HG03354 (cell line): ENCODE results near the gene SHLD1.

Experiments
- ATAC-seq: cut with Tn5 transposase; IDR thresholded peaks from one replicate; pipeline ENCODE4 v1.9.1; 2021; ENCODE audit warnings: mild to moderate bottlenecking; ENCODE audit not compliant: unreplicated experiment, poor library complexity, severe bottlenecking

The SHLD1 gene

DNA sequence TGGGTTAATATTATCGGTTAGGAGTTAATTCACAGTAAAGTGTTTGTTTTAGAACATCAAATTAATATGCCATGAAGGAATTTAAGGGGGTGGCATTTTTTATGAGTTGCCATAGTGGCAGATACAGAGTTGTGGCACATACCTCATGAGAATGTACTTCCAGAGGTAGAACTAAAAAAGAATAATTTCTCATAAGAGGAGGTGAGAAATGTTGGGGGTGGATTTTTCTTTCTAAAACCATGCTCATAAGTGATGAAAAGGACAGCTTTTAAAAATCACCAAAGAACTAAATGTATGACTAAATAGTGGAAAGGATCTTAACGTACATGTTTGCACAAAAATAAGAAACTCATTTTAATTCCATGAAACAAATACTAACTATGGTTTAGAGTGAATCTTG lies 58.7 kb downstream of the SHLD1 start:
- no peak for ATAC-seq

DNA sequence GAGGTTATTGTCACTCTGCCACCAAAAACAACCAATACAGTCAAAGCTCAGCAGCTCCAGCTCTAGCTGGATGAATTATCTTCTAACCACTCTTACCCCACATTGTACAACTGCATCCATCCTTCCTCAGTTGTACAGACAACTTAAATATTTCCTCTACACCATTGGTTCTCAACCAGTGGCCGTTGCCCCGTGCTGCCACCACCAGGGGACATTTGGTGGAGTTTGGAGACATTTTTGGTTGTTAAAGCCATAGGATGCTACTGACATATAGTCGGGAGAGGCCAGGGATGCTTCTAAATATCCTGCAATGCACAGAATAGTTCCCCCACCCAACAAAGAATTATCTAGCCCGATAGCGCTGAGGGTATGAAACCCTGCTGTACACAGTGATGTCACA lies 59.3 kb downstream of the SHLD1 start:
- ATAC-seq: no peak

DNA sequence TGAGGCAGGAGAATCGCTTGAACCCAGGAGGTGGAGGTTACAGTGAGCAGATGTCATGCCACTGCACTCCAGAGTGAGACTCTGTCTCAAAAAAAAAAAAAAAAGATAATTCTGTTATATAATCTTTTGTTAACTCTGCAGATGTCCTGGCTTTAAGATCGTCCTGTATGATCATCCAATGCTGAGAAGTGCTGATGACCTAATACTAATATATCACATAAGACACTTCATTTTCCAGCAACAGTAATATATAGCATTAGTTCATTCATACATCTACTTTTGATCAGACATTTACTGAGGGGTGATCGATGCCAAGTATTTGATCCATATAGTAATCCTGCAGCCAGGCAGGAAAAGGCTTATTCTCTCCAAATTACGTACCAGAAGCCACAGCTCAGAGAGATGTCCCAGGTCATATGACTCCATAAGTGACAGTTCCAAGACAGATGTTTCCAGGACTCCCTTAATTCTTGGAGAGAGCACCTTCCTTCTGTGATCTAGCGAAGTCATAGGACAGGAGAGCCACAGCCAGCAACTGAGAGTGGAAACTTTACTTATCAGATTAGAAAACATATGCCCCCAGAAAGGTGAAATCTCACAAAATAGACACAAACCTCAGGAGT lies 60.7 kb downstream of the SHLD1 start:
- ATAC-seq: no peak

- ATAC-seq: no peak
These were observed 61.5 kb downstream of the SHLD1 start for GRCh38 chr20:5811746-5812145.

GRCh38 chr20:5818346-5818681 lies 68.1 kb downstream of the SHLD1 start:
- no peak for ATAC-seq

- ATAC-seq: no peak
These were observed 70.5 kb downstream of the SHLD1 start for GRCh38 chr20:5820738-5821137.

- ATAC-seq: no peak
These were observed 71.5 kb downstream of the SHLD1 start for GRCh38 chr20:5821627-5822215.

GRCh38 chr20:5822569-5822968 lies 72.4 kb downstream of the SHLD1 start:
- ATAC-seq: no peak

DNA sequence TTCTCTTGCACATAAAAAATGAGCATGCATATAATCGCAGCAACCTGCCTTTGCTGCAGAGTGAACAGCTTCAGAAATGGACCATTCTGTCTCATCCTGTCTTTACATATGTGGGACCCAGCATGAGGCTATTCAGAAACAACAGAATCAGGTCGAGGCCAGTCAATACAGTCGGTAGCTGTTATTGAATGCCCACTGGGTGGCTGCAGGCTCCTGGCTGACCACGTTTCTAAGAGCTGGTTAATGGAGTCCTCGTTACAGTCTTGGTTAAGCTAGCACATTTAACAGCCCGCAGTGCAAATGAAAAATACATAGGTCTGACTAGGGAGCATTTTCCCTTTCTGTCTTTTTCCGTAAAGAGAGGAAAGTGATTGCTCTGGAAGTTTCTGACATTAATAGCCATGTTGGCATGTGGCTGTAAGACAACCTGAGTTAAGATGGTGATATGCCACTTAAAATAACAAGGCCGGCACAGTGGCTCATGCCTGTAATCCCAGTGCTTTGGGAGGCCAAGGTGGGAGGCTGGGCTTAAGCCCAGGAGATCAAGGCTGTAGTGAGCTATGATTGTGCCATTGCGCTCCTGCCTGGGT lies 75.0 kb downstream of the SHLD1 start:
- ATAC-seq: no peak

GRCh38 chr20:5827098-5827853 lies 77.1 kb downstream of the SHLD1 start:
- no peak for ATAC-seq

DNA sequence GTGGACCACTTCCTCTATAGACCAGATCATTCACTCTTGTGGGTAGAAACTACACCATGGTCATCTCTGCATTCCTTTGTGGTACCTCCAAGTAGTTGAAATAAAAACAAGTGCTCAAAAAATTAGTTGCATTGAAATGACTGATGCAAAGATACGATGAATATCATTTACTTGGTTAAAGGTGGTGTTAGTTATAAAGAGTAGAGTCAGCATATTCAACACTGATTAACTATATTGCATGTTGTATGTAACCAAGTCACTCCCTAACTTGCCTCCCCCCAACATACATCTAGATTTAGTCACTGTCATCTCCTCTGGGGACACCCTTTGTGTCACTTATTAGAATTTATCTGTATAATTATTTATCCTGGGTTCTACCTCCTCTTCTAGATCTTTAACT lies 77.7 kb downstream of the SHLD1 start:
- ATAC-seq: no peak

- ATAC-seq: no peak
These were observed 79.1 kb downstream of the SHLD1 start for GRCh38 chr20:5829241-5829809.

- ATAC-seq: no peak
These were observed 81.5 kb downstream of the SHLD1 start for GRCh38 chr20:5831539-5832237.

- no peak for ATAC-seq
These were observed 83.2 kb downstream of the SHLD1 start for GRCh38 chr20:5833309-5833941.

DNA sequence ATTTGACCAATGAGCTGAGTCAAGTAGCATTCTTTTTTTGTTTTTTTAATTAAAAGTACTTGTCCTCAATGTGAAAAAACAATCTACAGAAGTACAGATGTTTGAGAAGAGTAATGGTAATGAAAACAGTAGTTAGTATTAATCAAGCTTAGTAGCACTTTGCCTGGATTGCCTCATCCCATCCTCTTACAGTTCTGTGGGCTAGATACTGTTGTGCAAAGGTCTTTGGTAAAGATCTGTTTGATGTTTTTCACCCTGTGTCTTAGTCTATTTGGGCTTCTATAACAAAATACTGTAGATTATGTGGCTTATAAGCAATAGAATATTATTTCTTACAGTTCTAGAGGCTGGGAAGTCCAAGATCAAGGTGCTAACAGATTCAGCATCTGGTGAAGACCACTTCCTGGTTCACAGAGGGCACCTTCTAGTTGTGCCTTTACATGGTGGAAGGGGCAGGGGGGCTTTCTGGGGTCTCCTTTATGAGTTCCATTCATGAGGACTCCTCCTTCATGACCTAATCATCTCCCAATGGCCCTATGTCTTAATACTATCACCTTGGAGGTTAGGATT lies 84.3 kb downstream of the SHLD1 start:
- ATAC-seq: no peak

DNA sequence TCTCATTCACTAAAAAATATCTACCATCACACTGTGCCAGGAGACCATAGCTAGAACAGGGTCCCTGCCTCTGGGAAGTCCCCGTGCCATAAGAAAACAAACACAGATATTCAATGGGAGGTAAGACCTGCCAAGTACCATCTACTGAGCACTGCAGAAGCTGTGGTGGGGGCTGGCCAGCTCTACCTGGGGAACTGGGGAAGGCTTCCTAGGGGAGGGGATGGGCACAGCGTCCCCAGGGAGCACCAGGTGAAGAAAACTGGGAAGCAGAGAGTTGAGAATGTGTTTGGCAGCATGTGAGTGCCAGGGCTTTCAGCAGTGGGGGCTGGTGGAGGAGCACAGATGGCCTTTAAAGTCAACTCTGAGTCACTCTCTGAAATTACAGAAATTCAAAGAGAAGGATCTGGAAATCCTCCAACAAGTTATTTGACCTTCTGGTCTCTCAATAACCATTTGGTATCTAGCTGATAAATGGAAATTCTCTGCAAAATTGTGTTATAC lies 85.2 kb downstream of the SHLD1 start:
- ATAC-seq: no peak

GRCh38 chr20:5835871-5836270 lies 85.7 kb downstream of the SHLD1 start:
- ATAC-seq: no peak

DNA sequence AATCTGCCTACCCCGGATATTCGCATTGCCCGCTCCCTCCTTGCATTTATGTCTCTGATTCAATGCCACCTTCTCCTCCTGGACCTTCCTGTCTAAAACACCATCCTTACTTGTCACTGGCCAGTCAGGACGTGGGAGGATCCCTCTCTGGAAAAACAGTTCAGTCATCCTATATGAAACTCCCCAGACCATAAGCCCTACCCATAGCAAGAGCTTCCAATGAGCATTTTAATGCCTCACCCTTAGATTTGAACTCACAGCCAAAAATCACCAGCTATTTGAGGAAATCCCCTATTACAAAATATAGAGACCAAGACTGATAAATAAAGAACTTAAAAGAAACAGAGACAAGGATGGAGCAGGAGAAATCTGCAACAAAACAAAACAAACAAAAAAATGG lies 86.4 kb downstream of the SHLD1 start:
- ATAC-seq: no peak

DNA sequence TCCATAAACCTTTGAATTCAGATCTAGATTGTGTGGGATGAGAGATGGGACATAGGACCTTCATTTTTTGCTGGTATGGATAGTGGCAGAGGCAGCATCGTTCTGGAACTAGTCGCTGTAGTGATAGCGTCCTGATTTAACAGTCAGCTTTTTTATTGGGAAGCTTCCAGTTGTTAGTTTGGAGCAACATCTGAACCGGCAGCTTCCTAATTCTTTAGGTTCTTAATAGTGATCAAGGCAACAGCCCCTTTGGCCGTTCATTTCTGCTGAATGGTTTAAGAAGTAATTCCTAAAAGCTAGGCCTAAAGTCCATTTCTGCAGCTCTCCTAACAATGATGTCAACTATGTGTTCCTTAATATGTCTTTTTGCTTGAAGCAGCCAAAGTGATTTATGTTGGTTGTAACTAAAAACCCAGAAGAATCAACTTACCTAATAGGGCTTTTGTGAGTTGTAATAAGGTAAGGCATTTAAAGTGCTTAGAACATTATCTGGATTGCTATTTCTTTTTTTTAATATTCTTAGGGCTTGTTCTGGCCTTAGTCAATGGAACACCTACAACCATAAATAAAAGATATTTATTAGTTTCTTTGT lies 90.3 kb downstream of the SHLD1 start:
- no peak for ATAC-seq
